ENCODE results near the gene UTS2R.
"Not testable (repeated sequence)": the region's sequence is repeated elsewhere in the genome, so short reads cannot be mapped to it uniquely, and the experiment has no call there.

UTS2R gene

GRCh38 chr17:82369211-82369610 is 2.4 kb upstream of the UTS2R start:
- Histone ChIP-seq H3K4me3 (ENCODE audit: low read length) (no peak overlapping the region), H3K4me1 (ENCODE audit: insufficient read depth, low read length) (peaks cover 12% of the 10 kb centered on the region), H2AFZ (ENCODE audit: low read depth, low read length) (no peak overlapping the region), H3K9me3 (ENCODE audit: low read length) (peaks cover 4% of the 10 kb centered on the region), H3K27me3 (ENCODE audit: insufficient read depth, low read length) (peaks cover 23% of the 10 kb centered on the region), H3K36me3 (ENCODE audit: insufficient read depth, low read length) (no peaks in the 10 kb centered on the region)

- H3K4me3 ChIP-seq (ENCODE audit: low read length): no peak overlapping the region
- H3K27me3 ChIP-seq (ENCODE audit: insufficient read depth, low read length): peaks cover 23% of the 10 kb centered on the region
These were observed 863 bp upstream of the UTS2R start for GRCh38 chr17:82370471-82371332.

GRCh38 chr17:82372249-82373071 is 895 bp downstream of the UTS2R start:
- H2AFZ ChIP-seq (ENCODE audit: low read depth, low read length): no peak overlapping the region
- H3K27me3 ChIP-seq (ENCODE audit: insufficient read depth, low read length): peaks cover 23% of the 10 kb centered on the region

More at GRCh38 chr17:82370471-82371332, 863 bp upstream of the UTS2R start:
- no peak overlapping the region for H2AFZ ChIP-seq (ENCODE audit: low read depth, low read length)
- H3K4me1 ChIP-seq (ENCODE audit: insufficient read depth, low read length): peaks cover 12% of the 10 kb centered on the region
- H3K9me3 ChIP-seq (ENCODE audit: low read length): peaks cover 8% of the 10 kb centered on the region
- no peaks in the 10 kb centered on the region for H3K36me3 ChIP-seq (ENCODE audit: insufficient read depth, low read length)

GRCh38 chr17:82373072-82373452 is 1.5 kb downstream of the UTS2R start:
- peaks cover 23% of the 10 kb centered on the region for H3K27me3 ChIP-seq (ENCODE audit: insufficient read depth, low read length)
- H3K36me3 ChIP-seq (ENCODE audit: insufficient read depth, low read length); H3K4me3 ChIP-seq (ENCODE audit: low read length); H2AFZ ChIP-seq (ENCODE audit: low read depth, low read length); H3K9me3 ChIP-seq (ENCODE audit: low read length); H3K4me1 ChIP-seq (ENCODE audit: insufficient read depth, low read length): not testable (repeated sequence)

More at GRCh38 chr17:82372249-82373071, 895 bp downstream of the UTS2R start:
- peaks cover 9% of the 10 kb centered on the region for H3K4me1 ChIP-seq (ENCODE audit: insufficient read depth, low read length)
- no peak overlapping the region for H3K4me3 ChIP-seq (ENCODE audit: low read length)
- peaks cover 10% of the 10 kb centered on the region for H3K9me3 ChIP-seq (ENCODE audit: low read length)
- no peaks in the 10 kb centered on the region for H3K36me3 ChIP-seq (ENCODE audit: insufficient read depth, low read length)

- peaks cover 23% of the 10 kb centered on the region for H3K27me3 ChIP-seq (ENCODE audit: insufficient read depth, low read length)
- no peak overlapping the region for H2AFZ ChIP-seq (ENCODE audit: low read depth, low read length)
- no peak overlapping the region for H3K4me3 ChIP-seq (ENCODE audit: low read length)
- peaks cover 8% of the 10 kb centered on the region for H3K4me1 ChIP-seq (ENCODE audit: insufficient read depth, low read length)
- peaks cover 10% of the 10 kb centered on the region for H3K9me3 ChIP-seq (ENCODE audit: low read length)
- no peaks in the 10 kb centered on the region for H3K36me3 ChIP-seq (ENCODE audit: insufficient read depth, low read length)
These were observed 2.4 kb downstream of the UTS2R start for GRCh38 chr17:82373731-82374625.

GRCh38 chr17:82374626-82375331 is 3.2 kb downstream of the UTS2R start:
- Histone ChIP-seq H3K4me3 (ENCODE audit: low read length) (no peak overlapping the region), H3K4me1 (ENCODE audit: insufficient read depth, low read length) (peaks cover 8% of the 10 kb centered on the region), H3K36me3 (ENCODE audit: insufficient read depth, low read length) (no peaks in the 10 kb centered on the region), H3K27me3 (ENCODE audit: insufficient read depth, low read length) (peaks cover 23% of the 10 kb centered on the region), H2AFZ (ENCODE audit: low read depth, low read length) (no peak overlapping the region), H3K9me3 (ENCODE audit: low read length) (peaks cover 10% of the 10 kb centered on the region)

- Histone ChIP-seq H3K4me3 (ENCODE audit: low read length) (no peak overlapping the region), H3K27me3 (ENCODE audit: insufficient read depth, low read length) (peaks cover 21% of the 10 kb centered on the region), H3K4me1 (ENCODE audit: insufficient read depth, low read length) (peaks cover 8% of the 10 kb centered on the region), H2AFZ (ENCODE audit: low read depth, low read length) (no peak overlapping the region), H3K36me3 (ENCODE audit: insufficient read depth, low read length) (no peaks in the 10 kb centered on the region), H3K9me3 (ENCODE audit: low read length) (peaks cover 6% of the 10 kb centered on the region)
These were observed 3.9 kb downstream of the UTS2R start for GRCh38 chr17:82375359-82376041.

- H3K27me3 ChIP-seq (ENCODE audit: insufficient read depth, low read length): peaks cover 14% of the 10 kb centered on the region
- H3K36me3 ChIP-seq (ENCODE audit: insufficient read depth, low read length): no peaks in the 10 kb centered on the region
- H3K4me1 ChIP-seq (ENCODE audit: insufficient read depth, low read length): peaks cover 8% of the 10 kb centered on the region
- H3K4me3 ChIP-seq (ENCODE audit: low read length): no peak overlapping the region
- H3K9me3 ChIP-seq (ENCODE audit: low read length): peaks cover 6% of the 10 kb centered on the region
- H2AFZ ChIP-seq (ENCODE audit: low read depth, low read length): no peak overlapping the region
These were observed 4.6 kb downstream of the UTS2R start for GRCh38 chr17:82376042-82376730.

GRCh38 chr17:82377294-82377693 is 5.7 kb downstream of the UTS2R start:
- H3K27me3 ChIP-seq (ENCODE audit: insufficient read depth, low read length); H3K36me3 ChIP-seq (ENCODE audit: insufficient read depth, low read length); H3K4me1 ChIP-seq (ENCODE audit: insufficient read depth, low read length); H3K4me3 ChIP-seq (ENCODE audit: low read length); H3K9me3 ChIP-seq (ENCODE audit: low read length); H2AFZ ChIP-seq (ENCODE audit: low read depth, low read length): not testable (repeated sequence)

GRCh38 chr17:82377924-82378740 is 6.6 kb downstream of the UTS2R start:
- no peaks in the 10 kb centered on the region for H3K4me1 ChIP-seq (ENCODE audit: insufficient read depth, low read length)
- no peaks in the 10 kb centered on the region for H3K27me3 ChIP-seq (ENCODE audit: insufficient read depth, low read length)
- no peak overlapping the region for H2AFZ ChIP-seq (ENCODE audit: low read depth, low read length)
- no peaks in the 10 kb centered on the region for H3K36me3 ChIP-seq (ENCODE audit: insufficient read depth, low read length)
- peaks cover 6% of the 10 kb centered on the region for H3K9me3 ChIP-seq (ENCODE audit: low read length)
- no peak overlapping the region for H3K4me3 ChIP-seq (ENCODE audit: low read length)

GRCh38 chr17:82378741-82379021 is 7.1 kb downstream of the UTS2R start:
- no peak overlapping the region for H2AFZ ChIP-seq (ENCODE audit: low read depth, low read length)
- H3K36me3 ChIP-seq (ENCODE audit: insufficient read depth, low read length): no peaks in the 10 kb centered on the region
- H3K27me3 ChIP-seq (ENCODE audit: insufficient read depth, low read length): no peaks in the 10 kb centered on the region
- H3K4me1 ChIP-seq (ENCODE audit: insufficient read depth, low read length): peaks cover 4% of the 10 kb centered on the region
- peaks cover 6% of the 10 kb centered on the region for H3K9me3 ChIP-seq (ENCODE audit: low read length)
- H3K4me3 ChIP-seq (ENCODE audit: low read length): no peak overlapping the region
